ENCODE data around the gene DSCAM. TPM values are rescaled to one million over a fixed set of nuclear protein-coding genes. Genes with fewer than 3 reads are reported as not detected.

DSCAM gene
- total RNA-seq, 2 donors from 2014 or later = 0.05 TPM; not detected in 1

DNA sequence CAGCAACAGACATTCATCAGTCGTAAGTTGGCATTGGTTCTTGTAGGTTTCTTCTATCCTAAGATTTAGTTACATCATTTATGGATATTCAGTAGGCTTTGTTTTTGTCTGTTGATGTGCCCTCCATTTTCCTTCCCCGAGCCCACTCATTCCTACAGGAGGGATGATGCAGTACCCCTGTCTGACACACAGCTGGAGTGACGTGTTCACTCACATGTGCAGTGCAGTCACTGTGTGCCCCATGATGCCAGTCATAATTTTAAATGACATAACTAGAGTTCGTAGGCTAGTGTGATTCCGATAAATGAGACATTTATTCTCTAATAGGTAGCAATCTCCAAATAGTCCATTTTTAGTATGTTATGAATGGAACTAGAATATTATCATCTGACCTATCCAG lies 438.4 kb downstream of the DSCAM start:
- H3K4me3 ChIP-seq = no peak overlapping the region
- no peaks in the 10 kb centered on the region for H3K4me1 ChIP-seq
- no peak for DNase-seq
- no peaks in the 10 kb centered on the region for H3K9me3 ChIP-seq
- TF ChIP-seq CTCF (IDR thresholded peaks at IDR 0.05) = no peak
- no peaks in the 10 kb centered on the region for H3K36me3 ChIP-seq
- no peak overlapping the region for H3K27ac ChIP-seq
- intact Hi-C loops (cut with DNase I) = no loop called here
- H3K9ac ChIP-seq (ENCODE audit: low read depth in 2 of 2, low read length in 2 of 2) = no peak overlapping the region
- H3K27me3 ChIP-seq = no peaks in the 10 kb centered on the region

GRCh38 chr21:40404396-40404800 lies 442.6 kb downstream of the DSCAM start:
- no peak overlapping the region for H3K4me3 ChIP-seq
- no peak for TF ChIP-seq CTCF (IDR thresholded peaks at IDR 0.05)
- DNase-seq = no peak
- no peak overlapping the region for H3K9ac ChIP-seq (ENCODE audit: low read depth in 2 of 2, low read length in 2 of 2)
- H3K9me3 ChIP-seq = no peaks in the 10 kb centered on the region
- no peak overlapping the region for H3K27ac ChIP-seq
- no peaks in the 10 kb centered on the region for H3K4me1 ChIP-seq
- intact Hi-C loops (cut with DNase I) = no loop called here
- H3K36me3 ChIP-seq = no peaks in the 10 kb centered on the region
- H3K27me3 ChIP-seq = no peaks in the 10 kb centered on the region

DNA sequence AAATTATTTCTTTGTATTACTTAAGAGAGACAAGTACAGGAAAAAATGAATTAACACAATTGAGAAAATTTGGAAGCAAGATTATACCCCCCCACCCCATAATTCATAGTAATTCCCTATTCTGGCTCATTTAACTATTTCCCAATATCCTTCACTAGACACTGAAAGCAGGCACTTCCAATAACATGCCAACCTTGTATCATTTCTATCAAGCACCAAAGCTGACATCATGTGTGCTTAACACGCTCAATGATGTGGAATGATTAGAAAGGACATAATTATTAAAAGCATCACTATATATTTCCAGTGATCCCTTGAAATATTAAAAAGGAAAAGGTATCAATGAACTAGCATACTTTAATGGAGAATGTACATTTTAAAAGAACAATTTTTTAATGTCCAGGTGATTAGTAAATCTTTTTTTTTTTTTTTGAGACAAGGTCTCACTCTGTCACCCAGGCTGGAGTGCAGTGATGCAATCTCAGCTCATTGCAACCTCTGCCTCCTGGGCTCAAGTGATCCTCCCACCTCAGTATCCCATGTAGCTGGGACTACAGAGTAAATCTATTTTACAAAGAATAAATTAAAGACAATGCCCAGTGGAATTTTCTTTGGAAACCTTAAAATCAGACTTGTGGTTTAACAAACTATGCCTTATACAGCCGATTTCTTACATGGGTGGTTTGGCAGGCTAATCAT lies 443.9 kb downstream of the DSCAM start:
- intact Hi-C loops (cut with DNase I) = no loop called here
- H3K27ac ChIP-seq = no peak overlapping the region
- no peak for TF ChIP-seq CTCF (IDR thresholded peaks at IDR 0.05)
- DNase-seq = no peak
- no peaks in the 10 kb centered on the region for H3K27me3 ChIP-seq
- no peaks in the 10 kb centered on the region for H3K36me3 ChIP-seq
- no peak overlapping the region for H3K9ac ChIP-seq (ENCODE audit: low read depth in 2 of 2, low read length in 2 of 2)
- no peaks in the 10 kb centered on the region for H3K9me3 ChIP-seq
- no peak overlapping the region for H3K4me3 ChIP-seq
- no peaks in the 10 kb centered on the region for H3K4me1 ChIP-seq

DNA sequence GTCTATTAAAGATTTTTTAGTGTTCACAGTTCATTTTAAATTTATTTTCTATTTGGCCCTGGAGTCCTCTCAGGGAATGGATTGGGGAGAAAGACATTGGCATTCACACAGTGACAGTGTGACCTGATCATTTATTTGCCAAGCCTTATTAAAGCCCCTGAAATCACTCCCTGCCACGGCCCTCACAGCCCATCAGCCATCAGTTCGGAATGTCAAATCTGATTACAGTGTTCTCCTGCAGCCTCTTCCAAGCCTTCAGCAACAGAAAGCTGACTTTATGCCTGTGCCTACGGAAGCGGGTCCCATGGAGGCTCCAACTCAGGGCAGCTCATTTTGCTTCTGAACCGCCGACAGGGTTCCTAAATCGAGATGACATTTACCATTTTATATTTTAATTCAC lies 451.2 kb downstream of the DSCAM start:
- H3K27me3 ChIP-seq = no peaks in the 10 kb centered on the region
- H3K27ac ChIP-seq = no peak overlapping the region
- DNase-seq = no peak
- no peaks in the 10 kb centered on the region for H3K9me3 ChIP-seq
- TF ChIP-seq CTCF (IDR thresholded peaks at IDR 0.05) = no peak
- no peaks in the 10 kb centered on the region for H3K36me3 ChIP-seq
- intact Hi-C loops (cut with DNase I) = no loop called here
- H3K9ac ChIP-seq (ENCODE audit: low read depth in 2 of 2, low read length in 2 of 2) = no peak overlapping the region
- H3K4me1 ChIP-seq = no peaks in the 10 kb centered on the region
- no peak overlapping the region for H3K4me3 ChIP-seq

GRCh38 chr21:40393066-40393465 lies 453.9 kb downstream of the DSCAM start:
- Histone ChIP-seq H3K27me3 (no peaks in the 10 kb centered on the region), H3K9ac (ENCODE audit: low read depth in 2 of 2, low read length in 2 of 2) (no peak overlapping the region), H3K9me3 (no peaks in the 10 kb centered on the region), H3K27ac (no peak overlapping the region), H3K4me3 (no peak overlapping the region), H3K36me3 (no peaks in the 10 kb centered on the region), H3K4me1 (no peaks in the 10 kb centered on the region)
- intact Hi-C loops (cut with DNase I) = no loop called here
- DNase-seq = no peak
- TF ChIP-seq CTCF (IDR thresholded peaks at IDR 0.05) = no peak

All from colonic mucosa (tissue), 4 donors.